HL-60 (cell line): ENCODE data around the gene CTNNA3.
"Not testable (repeated sequence)": the region's sequence is repeated elsewhere in the genome, so short reads cannot be mapped to it uniquely, and the experiment has no call there.

Experiments used
- DNase-seq, 2 experiments: peaks; one replicate each; pipeline ENCODE4 v3.0.0-alpha.2; 2010 to 2020; ENCODE audit warnings: low read depth in 1 of 2, low spot score in 1 of 2
- H3K27ac ChIP-seq: fragments of 250-450 bp; sonication (Bioruptor Pico); replicated peaks from 2 replicates; pipeline ENCODE4 v1.5.1; 2020; ENCODE audit warnings: mild to moderate bottlenecking, moderate library complexity
- H3K27me3 ChIP-seq: fragments of 250-450 bp; sonication (Bioruptor Pico); 2 replicates; pipeline ENCODE4 v1.5.1; 2021; ENCODE audit warnings: mild to moderate bottlenecking, moderate library complexity; ENCODE audit not compliant: insufficient read depth, poor library complexity, severe bottlenecking
- H3K4me3 ChIP-seq: replicated peaks from 2 replicates; pipeline ENCODE4 v1.5.1; 2011; ENCODE audit warnings: mild to moderate bottlenecking, control low read depth, low read length; ENCODE audit not compliant: insufficient read depth
- CTCF ChIP-seq: IDR thresholded peaks from one replicate; pipeline ENCODE4 v1.5.1; 2011; ENCODE audit warnings: low read length, control low read depth, inconsistent platforms; ENCODE audit not compliant: insufficient read depth
- GABPA ChIP-seq: IDR thresholded peaks from 2 replicates; pipeline ENCODE4 v1.6.1; 2012; ENCODE audit warnings: low read depth
- POLR2AphosphoS5 ChIP-seq: IDR thresholded peaks from 2 replicates; pipeline ENCODE4 v1.6.1; 2012; ENCODE audit warnings: low read depth
- REST ChIP-seq: IDR thresholded peaks from 2 replicates; pipeline ENCODE4 v1.6.1; 2012; ENCODE audit warnings: low read depth; ENCODE audit not compliant: insufficient replicate concordance
- SPI1 ChIP-seq: IDR thresholded peaks from 2 replicates; pipeline ENCODE4 v1.6.1; 2012; ENCODE audit warnings: low read depth, mild to moderate bottlenecking, borderline replicate concordance

CTNNA3 gene

GRCh38 chr10:67211680-67212079 is 484.3 kb downstream of the CTNNA3 start:
- TF ChIP-seq SPI1, result no peak
- no peak for TF ChIP-seq GABPA
- TF ChIP-seq CTCF, result no peak
- TF ChIP-seq REST, result no peak
- TF ChIP-seq POLR2AphosphoS5, result no peak
- DNase-seq, result no peak
- Histone ChIP-seq H3K27me3 (no peaks in the 10 kb centered on the region), H3K27ac (no peak overlapping the region), H3K4me3 (no peak overlapping the region)

- DNase-seq, H3K4me3 ChIP-seq, H3K27me3 ChIP-seq, H3K27ac ChIP-seq: not testable (repeated sequence)
Measured at GRCh38 chr10:67207923-67208322, 488.1 kb downstream of the CTNNA3 start.

- no peak for DNase-seq
- Histone ChIP-seq H3K27me3 (no peaks in the 10 kb centered on the region), H3K4me3 (no peak overlapping the region), H3K27ac (no peak overlapping the region)
- no peak for TF ChIP-seq GABPA
- no peak for TF ChIP-seq CTCF
- no peak for TF ChIP-seq SPI1
- no peak for TF ChIP-seq POLR2AphosphoS5
- TF ChIP-seq REST, result no peak
Measured at GRCh38 chr10:67200913-67201564, 495.0 kb downstream of the CTNNA3 start.

- TF ChIP-seq REST (no peak), GABPA (no peak), SPI1 (no peak), CTCF (no peak)
- no peak for DNase-seq
- Histone ChIP-seq H3K27me3 (no peaks in the 10 kb centered on the region), H3K4me3 (no peak overlapping the region), H3K27ac (no peak overlapping the region)
Measured at GRCh38 chr10:67175354-67175753, 520.6 kb downstream of the CTNNA3 start.
